Activated naive CD4-positive, alpha-beta T cell treated with anti-CD3 and anti-CD28 coated beads, Interleukin-2, amount 50 U/mL, for 72 hours (primary cell): ENCODE results near the gene PROK2. TPM values are rescaled to one million over a fixed set of nuclear protein-coding genes. Genes with fewer than 3 reads are reported as not detected.

Source experiments
- ATAC-seq, 2 donors: fragments of 150-1000 bp; cut with Tn5 transposase; 2 replicates each; pipeline ENCODE4 v1.10.0; 2021; ENCODE audit warnings: mild to moderate bottlenecking in 2 of 2, moderate library complexity in 2 of 2
- DNase-seq, 2 donors: peaks; one replicate each; pipeline ENCODE4 v3.0.0; 2021 to 2022; ENCODE audit warnings: low spot score in 2 of 2
- H3K27ac Mint-ChIP-seq, 2 donors: one replicate each; pipeline ENCODE4 v1.8.0; 2022; ENCODE audit warnings: mild to moderate bottlenecking in 2 of 2, mixed read lengths in 2 of 2
- H3K36me3 Mint-ChIP-seq, 2 donors: one replicate each; pipeline ENCODE4 v1.8.0; 2022; ENCODE audit warnings: mixed read lengths in 2 of 2
- H3K9me3 Mint-ChIP-seq, 2 donors: one replicate each; pipeline ENCODE4 v1.8.0; 2022; ENCODE audit warnings: mixed read lengths in 2 of 2
- total RNA-seq, 2 donors: library from RNA; stranded (reverse); gene quantifications; one replicate each; pipeline ENCODE4 v1.2.3, GENCODE V29; 2022

PROK2 gene
- total RNA-seq, 2 donors from 2014 or later = not detected

GRCh38 chr3:71797455-71797854 lies 12.5 kb upstream of the PROK2 start:
- no peak for ATAC-seq
- no peak for DNase-seq
- Mint-ChIP-seq H3K36me3 (no peaks in the 10 kb centered on the region), H3K9me3 (no peaks in the 10 kb centered on the region), H3K27ac (no peak overlapping the region)

DNA sequence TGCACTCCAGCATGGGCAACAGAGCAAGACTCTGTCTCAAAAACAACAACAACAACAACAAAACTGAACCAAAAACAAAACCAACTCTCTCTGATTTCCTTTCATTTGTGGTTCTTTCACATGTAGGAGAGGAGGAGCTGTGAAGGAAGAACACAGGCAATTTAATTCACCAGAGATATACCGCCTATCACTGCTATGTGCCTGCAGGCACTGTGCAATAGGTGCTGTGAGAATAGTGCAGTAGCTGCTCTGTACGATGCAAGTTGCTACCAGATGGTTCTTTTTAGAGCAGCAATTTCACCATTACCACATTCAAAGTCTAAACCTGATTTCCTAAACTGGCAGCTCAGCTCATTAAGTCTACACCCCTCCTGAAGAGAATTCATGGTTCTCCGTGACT lies 11.3 kb upstream of the PROK2 start:
- ATAC-seq = no peak

GRCh38 chr3:71791634-71792033 lies 6.7 kb upstream of the PROK2 start:
- no peaks in the 10 kb centered on the region for H3K36me3 Mint-ChIP-seq
- no peak overlapping the region for H3K27ac Mint-ChIP-seq
- DNase-seq (no peak), ATAC-seq (no peak)
- H3K9me3 Mint-ChIP-seq = no peaks in the 10 kb centered on the region

More for the DNA sequence above, 11.3 kb upstream of the PROK2 start:
- H3K27ac Mint-ChIP-seq = no peak overlapping the region
- H3K36me3 Mint-ChIP-seq = no peaks in the 10 kb centered on the region
- DNase-seq = no peak
- no peaks in the 10 kb centered on the region for H3K9me3 Mint-ChIP-seq

DNA sequence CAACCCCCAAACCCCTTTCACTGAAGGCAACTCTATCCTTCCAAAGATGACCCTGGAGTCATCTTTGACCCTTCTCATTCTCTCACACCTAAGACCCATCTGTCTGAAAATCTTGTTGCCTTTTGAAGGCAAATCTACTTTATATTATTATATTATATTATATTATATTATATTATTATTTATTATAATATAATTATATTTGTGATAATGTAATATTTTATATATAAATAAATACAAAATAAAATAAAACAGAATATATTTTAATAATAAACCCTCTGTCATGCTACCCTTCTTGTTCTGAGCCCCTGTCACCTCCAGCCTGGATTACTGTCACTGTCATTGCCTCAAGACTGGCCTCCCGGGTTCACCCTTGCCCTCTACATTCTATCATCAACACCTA lies 5.0 kb upstream of the PROK2 start:
- ATAC-seq (no peak), DNase-seq (no peak)
- no peaks in the 10 kb centered on the region for H3K9me3 Mint-ChIP-seq
- peaks cover 0 to 5% of the 10 kb centered on the region in 2 donors for H3K36me3 Mint-ChIP-seq
- H3K27ac Mint-ChIP-seq = no peak overlapping the region

- no peak for DNase-seq
- ATAC-seq = no peak
- Mint-ChIP-seq H3K36me3 (peaks cover 5 to 7% of the 10 kb centered on the region in 2 donors), H3K27ac (no peak overlapping the region), H3K9me3 (no peaks in the 10 kb centered on the region)
Observed at GRCh38 chr3:71787851-71788405, 3.0 kb upstream of the PROK2 start.

DNA sequence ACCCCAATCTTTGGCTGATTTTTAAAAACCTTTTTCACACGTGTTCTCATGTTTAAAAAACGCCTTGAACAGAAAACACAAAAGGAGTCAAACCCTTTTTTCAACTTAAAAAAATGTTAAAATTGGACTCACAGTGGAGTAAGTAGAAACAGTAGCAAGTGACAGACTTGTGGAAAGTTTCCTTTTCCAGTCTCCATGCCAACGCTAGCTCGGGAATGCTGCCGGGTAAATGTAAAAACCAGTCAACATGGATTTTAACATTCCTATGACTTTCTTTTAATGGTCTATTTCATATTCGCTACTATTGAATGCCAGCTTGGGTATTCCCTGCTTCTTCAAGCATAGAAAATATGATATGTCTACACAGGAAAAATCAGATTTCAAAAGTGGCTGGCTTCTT lies 1.6 kb upstream of the PROK2 start:
- peaks cover 5 to 7% of the 10 kb centered on the region in 2 donors for H3K36me3 Mint-ChIP-seq
- DNase-seq (no peak), ATAC-seq (no peak)
- H3K27ac Mint-ChIP-seq = no peak overlapping the region
- no peaks in the 10 kb centered on the region for H3K9me3 Mint-ChIP-seq

- peaks cover 5 to 7% of the 10 kb centered on the region in 2 donors for H3K36me3 Mint-ChIP-seq
- no peaks in the 10 kb centered on the region for H3K9me3 Mint-ChIP-seq
- DNase-seq (no peak), ATAC-seq (no peak)
- no peak overlapping the region for H3K27ac Mint-ChIP-seq
Observed at GRCh38 chr3:71786217-71786549, 1.2 kb upstream of the PROK2 start.

DNA sequence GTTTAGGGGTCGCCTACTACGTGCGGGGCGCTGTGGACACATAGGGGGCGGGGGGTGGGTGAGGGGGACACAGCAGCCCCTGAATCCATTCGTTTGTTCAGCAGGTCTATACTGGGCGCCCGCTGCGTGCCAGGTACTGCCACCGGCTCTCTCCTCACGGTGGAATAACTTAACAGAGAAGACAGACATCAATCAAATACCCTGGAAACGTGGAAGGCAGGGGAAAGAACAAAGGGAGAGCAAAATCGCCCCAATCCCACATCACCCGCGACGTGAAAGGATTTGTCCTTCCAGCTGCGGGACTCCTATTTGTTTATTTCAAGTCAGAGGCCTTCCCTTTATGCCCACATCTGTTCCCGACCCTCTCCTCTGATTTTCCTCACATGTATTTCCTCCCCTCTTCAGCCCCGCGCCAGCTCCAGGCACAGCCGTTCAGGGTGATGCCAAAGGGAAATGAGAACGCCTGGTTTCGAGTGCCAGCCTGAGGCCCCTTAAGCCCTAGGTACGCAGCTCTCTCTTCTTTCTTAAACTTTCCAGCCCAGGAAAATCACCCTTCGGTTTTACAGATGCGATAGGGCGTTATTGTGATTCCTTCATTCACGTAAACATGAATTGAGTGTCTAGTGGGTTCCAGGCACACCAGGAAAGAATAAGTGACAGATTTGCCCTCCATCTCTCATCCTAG lies 726 bp upstream of the PROK2 start:
- ATAC-seq = peak in 1 of 2 donors; percentile 26
- no peaks in the 10 kb centered on the region for H3K9me3 Mint-ChIP-seq

GRCh38 chr3:71784201-71784913 lies 591 bp downstream of the PROK2 start:
- Mint-ChIP-seq H3K36me3 (peaks cover 5 to 7% of the 10 kb centered on the region in 2 donors), H3K27ac (no peak overlapping the region), H3K9me3 (no peaks in the 10 kb centered on the region)
- ATAC-seq (no peak), DNase-seq (no peak)

More for the DNA sequence above, 726 bp upstream of the PROK2 start:
- Mint-ChIP-seq H3K27ac (no peak overlapping the region), H3K36me3 (peaks cover 5 to 7% of the 10 kb centered on the region in 2 donors)
- no peak for DNase-seq

DNA sequence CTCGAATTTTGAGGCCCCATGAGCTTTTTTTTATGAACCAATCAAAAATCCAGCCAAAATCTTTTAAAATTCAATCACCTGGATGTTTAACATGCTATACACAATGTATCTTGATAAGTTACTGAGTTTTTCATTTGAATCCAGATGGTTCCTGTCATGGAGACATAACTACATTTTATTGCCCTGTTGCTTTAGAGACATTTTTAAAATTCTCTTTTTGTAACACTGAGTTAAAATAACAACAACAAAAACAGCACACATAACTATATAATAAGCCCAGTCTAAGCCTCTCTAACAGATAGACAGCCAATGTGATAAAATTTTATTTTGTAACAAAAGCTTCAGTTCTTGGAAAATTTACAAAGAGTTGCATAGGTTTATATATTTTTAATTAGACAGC lies 1.8 kb downstream of the PROK2 start:
- DNase-seq = no peak
- Mint-ChIP-seq H3K9me3 (no peaks in the 10 kb centered on the region), H3K36me3 (peaks cover 5 to 7% of the 10 kb centered on the region in 2 donors), H3K27ac (no peak overlapping the region)
- ATAC-seq = no peak

- Mint-ChIP-seq H3K36me3 (peaks cover 0 to 7% of the 10 kb centered on the region in 2 donors), H3K9me3 (no peaks in the 10 kb centered on the region), H3K27ac (no peak overlapping the region)
- ATAC-seq (no peak), DNase-seq (no peak)
Observed at GRCh38 chr3:71780430-71780829, 4.5 kb downstream of the PROK2 start.

GRCh38 chr3:71779674-71780377 lies 5.1 kb downstream of the PROK2 start:
- Mint-ChIP-seq H3K9me3 (no peaks in the 10 kb centered on the region), H3K27ac (no peak overlapping the region), H3K36me3 (peaks cover 0 to 7% of the 10 kb centered on the region in 2 donors)
- ATAC-seq = no peak
- DNase-seq = no peak

- Mint-ChIP-seq H3K9me3 (no peaks in the 10 kb centered on the region), H3K36me3 (no peaks in the 10 kb centered on the region), H3K27ac (no peak overlapping the region)
- ATAC-seq (no peak), DNase-seq (no peak)
Observed at GRCh38 chr3:71778353-71778752, 6.6 kb downstream of the PROK2 start.

DNA sequence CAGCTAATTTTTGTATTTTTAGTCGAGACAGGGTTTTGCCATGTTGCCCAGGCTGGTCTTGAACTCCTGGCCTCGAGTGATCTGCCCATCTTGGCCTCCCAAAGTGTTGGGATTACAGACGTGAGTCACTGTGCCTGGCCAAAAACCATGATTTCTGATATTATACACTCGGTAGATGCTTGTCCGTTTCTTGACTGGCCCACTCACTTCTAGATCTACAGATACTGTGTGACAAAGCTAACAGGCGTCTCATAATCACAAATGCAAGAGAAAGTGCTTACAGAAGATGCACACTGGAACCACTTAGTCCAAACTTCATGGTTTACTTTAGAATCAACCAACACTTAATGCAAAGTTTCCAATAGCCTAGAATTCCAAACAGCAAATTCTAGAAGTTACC lies 8.4 kb downstream of the PROK2 start:
- no peaks in the 10 kb centered on the region for H3K9me3 Mint-ChIP-seq
- H3K27ac Mint-ChIP-seq = no peak overlapping the region
- no peaks in the 10 kb centered on the region for H3K36me3 Mint-ChIP-seq
- DNase-seq (no peak), ATAC-seq (no peak)

DNA sequence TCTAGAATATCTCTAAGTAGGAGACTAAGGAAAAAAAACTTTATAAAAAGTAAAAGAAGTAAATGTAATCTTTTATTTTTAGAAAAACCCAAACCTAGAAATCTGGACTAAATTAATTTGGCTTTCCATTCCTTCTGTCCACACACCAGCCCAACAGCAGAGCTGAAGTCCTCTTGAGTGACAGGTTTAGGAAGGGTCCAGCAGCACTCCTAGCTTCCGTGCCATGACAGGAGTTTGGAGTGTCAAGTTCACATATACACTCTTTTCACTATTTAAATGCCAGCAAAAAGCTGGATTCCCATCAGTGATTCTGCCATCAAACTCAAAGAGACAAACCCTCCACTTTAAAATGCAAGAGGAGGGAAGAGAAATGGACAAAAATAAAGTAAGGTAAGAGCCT lies 13.1 kb downstream of the PROK2 start:
- Mint-ChIP-seq H3K36me3 (no peaks in the 10 kb centered on the region), H3K9me3 (no peaks in the 10 kb centered on the region)
- no peak for DNase-seq

GRCh38 chr3:71771126-71771525 lies 13.8 kb downstream of the PROK2 start:
- ATAC-seq = no peak
- H3K9me3 Mint-ChIP-seq = no peaks in the 10 kb centered on the region
- H3K36me3 Mint-ChIP-seq = no peaks in the 10 kb centered on the region
- no peak overlapping the region for H3K27ac Mint-ChIP-seq
- DNase-seq = no peak

More for the DNA sequence above, 13.1 kb downstream of the PROK2 start:
- no peak overlapping the region for H3K27ac Mint-ChIP-seq
- no peak for ATAC-seq

DNA sequence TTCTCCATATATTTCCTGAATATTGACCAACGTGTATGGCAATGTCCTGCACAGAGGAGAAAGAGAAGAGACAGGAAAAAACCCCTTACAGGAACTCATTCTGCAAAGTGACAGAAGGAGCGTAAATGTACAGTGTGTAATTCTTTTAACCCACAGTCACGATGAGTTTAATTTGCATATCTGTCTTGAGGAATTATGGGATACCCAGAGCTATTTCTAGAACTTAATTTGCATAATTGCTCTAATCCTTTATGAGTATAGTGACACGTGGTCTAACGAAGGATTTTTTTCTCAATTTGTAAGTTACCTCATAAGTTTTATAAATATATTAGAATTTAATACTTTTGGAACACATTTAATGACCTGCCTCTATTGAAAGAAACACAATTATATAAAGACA lies 21.5 kb downstream of the PROK2 start:
- H3K9me3 Mint-ChIP-seq = no peaks in the 10 kb centered on the region
- H3K27ac Mint-ChIP-seq = no peak overlapping the region
- ATAC-seq = no peak
- H3K36me3 Mint-ChIP-seq = no peaks in the 10 kb centered on the region
- DNase-seq = no peak
